ENCODE data around the gene SRCAP. TPM values are rescaled to one million over a fixed set of nuclear protein-coding genes. Genes with fewer than 3 reads are reported as not detected.

SRCAP gene
- total RNA-seq, 2 experiments from 2014 or later: 59.5 to 60.1 TPM

DNA sequence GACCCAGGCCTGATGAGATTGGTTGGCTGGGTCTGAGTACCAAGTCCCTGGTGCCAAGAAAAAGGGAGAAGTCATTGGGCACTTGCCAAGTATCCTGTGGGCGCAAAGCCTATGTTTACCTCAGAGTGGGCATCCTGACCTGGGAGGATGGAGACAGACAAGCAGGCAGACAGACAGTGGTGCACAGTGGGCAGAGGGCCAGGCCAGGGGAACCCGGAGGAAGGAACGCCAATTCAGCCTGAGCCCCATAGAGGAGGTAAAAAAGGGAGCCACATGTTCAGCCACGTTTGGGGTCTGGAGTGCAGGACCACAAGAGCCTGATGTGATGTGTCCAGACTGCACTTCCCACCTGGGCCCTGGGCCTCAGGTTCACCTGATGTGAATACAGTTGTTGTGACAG, 54.6 kb downstream of the SRCAP start:
- Mint-ChIP-seq H3K9me3 (no peaks in the 10 kb centered on the region), H3K36me3 (ENCODE audit: low read depth) (peaks cover 52% of the 10 kb centered on the region), H3K27me3 (no peaks in the 10 kb centered on the region), H3K27ac (no peak overlapping the region), H3K4me3 (no peak overlapping the region), H3K4me1 (ENCODE audit: low read depth) (peaks cover 18% of the 10 kb centered on the region)
- POLR2A ChIA-PET: no interaction called here
- ATAC-seq (ENCODE audit: poor library complexity): no peak
- CTCF ChIA-PET: no interaction called here
- intact Hi-C loops (cut with DNase I, micrococcal nuclease): no loop called here
- no peaks in the 10 kb centered on the region for H3K27me3 ChIP-seq (ENCODE audit: control insufficient read depth in 1 of 2, insufficient read depth in 2 of 2, low read length in 2 of 2)
- peaks cover 54% of the 10 kb centered on the region for H3K36me3 ChIP-seq (ENCODE audit: insufficient read depth, low read length)
- no peak for DNase-seq
- H3K4me3 ChIP-seq (ENCODE audit: low read length): no peak overlapping the region
- H3K9me3 ChIP-seq (ENCODE audit: control insufficient read depth in 1 of 2, insufficient read depth in 1 of 2, low read length in 2 of 2): no peaks in the 10 kb centered on the region
- H3K4me1 ChIP-seq (ENCODE audit: insufficient read depth, low read length): peaks cover 11% of the 10 kb centered on the region
- no peak overlapping the region for H3K27ac ChIP-seq (ENCODE audit: low read depth in 1 of 2, low read length in 2 of 2)
- TF ChIP-seq, protein P1, sequence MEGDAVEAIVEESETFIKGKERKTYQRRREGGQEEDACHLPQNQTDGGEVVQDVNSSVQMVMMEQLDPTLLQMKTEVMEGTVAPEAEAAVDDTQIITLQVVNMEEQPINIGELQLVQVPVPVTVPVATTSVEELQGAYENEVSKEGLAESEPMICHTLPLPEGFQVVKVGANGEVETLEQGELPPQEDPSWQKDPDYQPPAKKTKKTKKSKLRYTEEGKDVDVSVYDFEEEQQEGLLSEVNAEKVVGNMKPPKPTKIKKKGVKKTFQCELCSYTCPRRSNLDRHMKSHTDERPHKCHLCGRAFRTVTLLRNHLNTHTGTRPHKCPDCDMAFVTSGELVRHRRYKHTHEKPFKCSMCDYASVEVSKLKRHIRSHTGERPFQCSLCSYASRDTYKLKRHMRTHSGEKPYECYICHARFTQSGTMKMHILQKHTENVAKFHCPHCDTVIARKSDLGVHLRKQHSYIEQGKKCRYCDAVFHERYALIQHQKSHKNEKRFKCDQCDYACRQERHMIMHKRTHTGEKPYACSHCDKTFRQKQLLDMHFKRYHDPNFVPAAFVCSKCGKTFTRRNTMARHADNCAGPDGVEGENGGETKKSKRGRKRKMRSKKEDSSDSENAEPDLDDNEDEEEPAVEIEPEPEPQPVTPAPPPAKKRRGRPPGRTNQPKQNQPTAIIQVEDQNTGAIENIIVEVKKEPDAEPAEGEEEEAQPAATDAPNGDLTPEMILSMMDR (IDR thresholded peaks at IDR 0.05): no peak

DNA sequence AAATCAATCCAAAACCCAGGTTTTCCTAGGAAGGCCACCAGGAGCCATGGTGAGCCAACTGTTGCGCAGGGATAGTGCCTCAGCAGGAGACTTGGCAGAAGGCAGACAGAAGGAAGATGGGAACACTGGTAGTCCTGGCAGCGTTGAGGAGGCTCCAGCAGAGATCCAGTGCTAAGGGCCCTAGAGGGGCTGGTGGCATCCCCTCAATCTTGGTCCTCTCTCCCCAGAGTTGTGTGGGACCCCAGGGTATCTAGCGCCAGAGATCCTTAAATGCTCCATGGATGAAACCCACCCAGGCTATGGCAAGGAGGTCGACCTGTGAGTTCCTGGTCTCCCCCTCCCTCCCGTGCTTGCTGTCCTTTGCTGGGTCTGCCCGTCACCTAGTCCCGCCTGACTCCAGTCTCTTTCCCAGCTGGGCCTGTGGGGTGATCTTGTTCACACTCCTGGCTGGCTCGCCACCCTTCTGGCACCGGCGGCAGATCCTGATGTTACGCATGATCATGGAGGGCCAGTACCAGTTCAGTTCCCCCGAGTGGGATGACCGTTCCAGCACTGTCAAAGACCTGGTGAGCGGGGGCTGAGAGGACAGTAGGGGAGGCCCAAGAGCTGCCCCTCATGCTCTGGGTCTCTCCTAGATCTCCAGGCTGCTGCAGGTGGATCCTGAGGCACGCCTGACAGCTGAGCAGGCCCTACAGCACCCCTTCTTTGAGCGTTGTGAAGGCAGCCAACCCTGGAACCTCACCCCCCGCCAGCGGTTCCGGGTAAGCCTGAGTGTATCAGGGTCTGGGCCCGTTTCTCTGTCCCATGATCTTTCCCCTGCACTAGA, 57.2 kb downstream of the SRCAP start:
- Histone ChIP-seq H3K4me1 (ENCODE audit: insufficient read depth, low read length) (peaks cover 11% of the 10 kb centered on the region), H3K27me3 (ENCODE audit: control insufficient read depth in 1 of 2, insufficient read depth in 2 of 2, low read length in 2 of 2) (no peaks in the 10 kb centered on the region), H3K4me3 (ENCODE audit: low read length) (no peak overlapping the region), H3K36me3 (ENCODE audit: insufficient read depth, low read length) (peaks cover 46% of the 10 kb centered on the region), H3K27ac (ENCODE audit: low read depth in 1 of 2, low read length in 2 of 2) (no peak overlapping the region), H3K9me3 (ENCODE audit: control insufficient read depth in 1 of 2, insufficient read depth in 1 of 2, low read length in 2 of 2) (no peaks in the 10 kb centered on the region)
- Mint-ChIP-seq H3K36me3 (ENCODE audit: low read depth) (peaks cover 43% of the 10 kb centered on the region), H3K4me1 (ENCODE audit: low read depth) (peaks cover 11% of the 10 kb centered on the region), H3K27me3 (no peaks in the 10 kb centered on the region), H3K27ac (no peak overlapping the region), H3K4me3 (no peak overlapping the region), H3K9me3 (no peaks in the 10 kb centered on the region)
- intact Hi-C loops (cut with DNase I, micrococcal nuclease): no loop called here
- POLR2A ChIA-PET: no interaction called here
- ATAC-seq (ENCODE audit: poor library complexity): no peak
- DNase-seq: no peak
- CTCF ChIA-PET: no interaction called here
- TF ChIP-seq, protein P1 (IDR thresholded peaks at IDR 0.05): no peak

DNA sequence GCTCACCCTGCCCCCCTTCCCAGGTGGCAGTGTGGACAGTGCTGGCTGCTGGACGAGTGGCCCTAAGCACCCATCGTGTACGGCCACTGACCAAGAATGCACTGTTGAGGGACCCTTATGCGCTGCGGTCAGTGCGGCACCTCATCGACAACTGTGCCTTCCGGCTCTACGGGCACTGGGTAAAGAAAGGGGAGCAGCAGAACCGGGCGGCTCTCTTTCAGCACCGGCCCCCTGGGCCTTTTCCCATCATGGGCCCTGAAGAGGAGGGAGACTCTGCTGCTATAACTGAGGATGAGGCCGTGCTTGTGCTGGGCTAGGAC, 57.8 kb downstream of the SRCAP start:
- Mint-ChIP-seq H3K27ac (no peak overlapping the region), H3K9me3 (no peaks in the 10 kb centered on the region), H3K4me1 (ENCODE audit: low read depth) (peaks cover 9% of the 10 kb centered on the region), H3K27me3 (no peaks in the 10 kb centered on the region), H3K4me3 (no peak overlapping the region), H3K36me3 (ENCODE audit: low read depth) (peaks cover 39% of the 10 kb centered on the region)
- CTCF ChIA-PET: no interaction called here
- Histone ChIP-seq H3K27me3 (ENCODE audit: control insufficient read depth in 1 of 2, insufficient read depth in 2 of 2, low read length in 2 of 2) (no peaks in the 10 kb centered on the region), H3K4me3 (ENCODE audit: low read length) (no peak overlapping the region), H3K4me1 (ENCODE audit: insufficient read depth, low read length) (peaks cover 13% of the 10 kb centered on the region), H3K27ac (ENCODE audit: low read depth in 1 of 2, low read length in 2 of 2) (no peak overlapping the region), H3K36me3 (ENCODE audit: insufficient read depth, low read length) (peaks cover 41% of the 10 kb centered on the region), H3K9me3 (ENCODE audit: control insufficient read depth in 1 of 2, insufficient read depth in 1 of 2, low read length in 2 of 2) (no peaks in the 10 kb centered on the region)
- DNase-seq (no peak), ATAC-seq (ENCODE audit: poor library complexity) (no peak)
- intact Hi-C loops (cut with DNase I, micrococcal nuclease): no loop called here
- TF ChIP-seq, protein P1 (IDR thresholded peaks at IDR 0.05): no peak
- POLR2A ChIA-PET: no interaction called here

All from CD4-positive, alpha-beta T cell (primary cell).